PC-9 (cell line): ENCODE data around the gene RPTOR. TPM values are rescaled to one million over a fixed set of nuclear protein-coding genes. Genes with fewer than 3 reads are reported as not detected.

Experiments
- BruUV-seq: library from RNA; stranded (reverse); fragments of 400-500 nt; replicated peaks from 2 replicates; lab custom pipeline; 2021; lab: Mats Ljungman, UMichigan
- CTCF ChIA-PET: fragments of 300-600 bp; sonication (Branson Sonifier 250); formaldehyde crosslinking; loops from one replicate; lab custom pipeline; 2022; ENCODE audit warnings: antibody characterized with exemption; lab: Charles Lee
- POLR2A ChIA-PET: fragments of 300-600 bp; sonication (Branson Sonifier 250); formaldehyde crosslinking; loops from one replicate; lab custom pipeline; 2022; ENCODE audit warnings: antibody characterized with exemption; ENCODE audit not compliant: unreplicated experiment; lab: Charles Lee
- DNase-seq, 2 experiments: peaks; one replicate each; pipeline versions ENCODE4 v3.0.0 to v3.0.0-alpha.2; 2015 to 2022; ENCODE audit warnings: mixed read lengths in 1 of 2
- H2AFZ ChIP-seq: fragments of 200-600 bp; sonication (generic); 2 replicates; pipeline ENCODE4 v1.8.1; 2017; ENCODE audit warnings: antibody characterized with exemption
- H3F3A ChIP-seq: fragments of 200-600 bp; sonication (generic); 2 replicates; pipeline ENCODE4 v1.8.1; 2017; ENCODE audit warnings: antibody characterized with exemption, mild to moderate bottlenecking, low read depth; ENCODE audit not compliant: insufficient read depth
- H3K27ac ChIP-seq: fragments of 200-600 bp; sonication (generic); 2 replicates; pipeline ENCODE4 v1.6.1; 2016; ENCODE audit warnings: mixed run types
- H3K27me3 ChIP-seq: fragments of 200-600 bp; sonication (generic); 2 replicates; pipeline ENCODE4 v1.6.1; 2016; ENCODE audit warnings: low read depth, mixed run types; ENCODE audit not compliant: insufficient read depth
- H3K36me3 ChIP-seq: fragments of 200-600 bp; sonication (generic); 2 replicates; pipeline ENCODE4 v1.6.1; 2016; ENCODE audit warnings: low read depth, mixed run types
- H3K4me1 ChIP-seq: fragments of 200-600 bp; sonication (generic); replicated peaks from 2 replicates; pipeline ENCODE4 v1.6.1; 2016; ENCODE audit warnings: mixed run types; ENCODE audit not compliant: insufficient read depth
- H3K4me2 ChIP-seq: fragments of 200-600 bp; sonication (generic); 2 replicates; pipeline ENCODE4 v1.6.1; 2017; ENCODE audit warnings: mixed run types
- H3K4me3 ChIP-seq: fragments of 200-600 bp; sonication (generic); 2 replicates; pipeline ENCODE4 v1.6.1; 2016; ENCODE audit warnings: mixed run types
- H3K79me2 ChIP-seq: fragments of 200-600 bp; sonication (generic); 2 replicates; pipeline ENCODE4 v1.6.1; 2017; ENCODE audit warnings: low read depth, mixed run types
- H3K9me2 ChIP-seq: fragments of 200-600 bp; sonication (generic); 2 replicates; pipeline ENCODE4 v1.8.1; 2017; ENCODE audit warnings: mild to moderate bottlenecking; ENCODE audit not compliant: insufficient read depth
- H3K9me3 ChIP-seq: fragments of 200-600 bp; sonication (generic); 2 replicates; pipeline ENCODE4 v1.8.1; 2016; ENCODE audit warnings: low read depth; ENCODE audit not compliant: insufficient read depth
- H4K20me1 ChIP-seq: fragments of 200-600 bp; sonication (generic); 2 replicates; pipeline ENCODE4 v1.8.1; 2017; ENCODE audit not compliant: insufficient read depth
- EZH2 ChIP-seq: fragments of 200-600 bp; sonication (generic); IDR thresholded peaks from 2 replicates; pipeline ENCODE4 v1.8.0; 2017; ENCODE audit warnings: antibody characterized with exemption, low read depth
- intact Hi-C: fragments of 100-400 bp; cut with micrococcal nuclease; formaldehyde crosslinking; loops from one replicate; pipeline ENCODE4 v1.10.0; 2022; ENCODE audit not compliant: unreplicated experiment
- total RNA-seq: library from RNA; stranded (reverse); gene quantifications from 2 replicates; pipeline ENCODE4 v1.2.3, GENCODE V29; 2021
- TF ChIP-seq, protein P1 (sequence below): fragments of 200-600 bp; sonication (generic); conservative IDR thresholded peaks from 2 replicates; pipeline ENCODE4 v1.6.1; 2017; ENCODE audit warnings: mixed run types, antibody characterized with exemption, mild to moderate bottlenecking, moderate library complexity

Gene RPTOR
- total RNA-seq, 1 experiment from 2014 or later = 50.8 TPM

DNA sequence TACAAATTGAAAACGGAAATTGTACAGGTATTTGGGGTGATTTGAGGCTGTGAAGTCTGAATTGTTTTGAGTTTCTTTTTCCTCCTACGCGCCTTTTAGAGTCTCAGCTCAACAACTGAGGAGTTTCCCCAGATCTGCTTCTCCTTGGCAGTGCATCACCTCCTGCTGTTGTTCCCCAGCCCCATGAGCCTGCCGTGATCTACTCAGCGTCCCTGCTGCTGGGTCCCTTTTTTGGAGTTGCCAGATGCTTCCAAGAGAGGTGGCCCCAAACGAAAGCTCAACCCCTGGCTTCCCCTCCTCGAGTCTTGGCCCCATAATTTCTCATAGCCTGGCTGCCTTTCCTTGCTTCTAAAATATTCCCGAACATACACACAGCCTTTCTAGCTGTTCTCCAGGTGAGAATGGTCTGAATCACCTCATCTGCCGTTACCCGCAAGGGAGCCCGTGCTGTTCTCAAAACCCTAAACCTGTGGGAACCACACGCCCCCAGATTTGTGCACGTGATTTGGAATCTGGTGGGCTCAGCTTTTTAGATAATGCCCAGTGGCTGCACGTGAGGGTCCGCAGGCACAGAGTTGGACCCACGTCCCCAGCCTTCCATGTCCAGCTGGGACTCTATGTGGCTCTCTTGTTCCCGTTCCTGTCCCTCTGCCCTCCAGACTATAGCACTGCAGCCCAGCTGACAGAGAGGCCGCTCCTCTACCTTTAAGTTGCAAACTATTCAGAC lies 267.9 kb downstream of the RPTOR start:
- no peak for DNase-seq
- no peak overlapping the region for H3K4me3 ChIP-seq
- POLR2A ChIA-PET = interaction anchor here (0.6 kb wide), 1 partner anchor 20 kb away, joined by 4 read pairs; no protein-coding TSS in a partner anchor
- intact Hi-C loops = no loop called here
- H3K4me1 ChIP-seq = no peaks in the 10 kb centered on the region
- no peaks in the 10 kb centered on the region for H3F3A ChIP-seq
- no peaks in the 10 kb centered on the region for H3K36me3 ChIP-seq
- H3K9me3 ChIP-seq = no peaks in the 10 kb centered on the region
- H3K4me2 ChIP-seq = no peak overlapping the region
- BruUV-seq = no TSS peak
- H3K27me3 ChIP-seq = no peaks in the 10 kb centered on the region
- no peak for TF ChIP-seq EZH2
- TF ChIP-seq, protein P1, sequence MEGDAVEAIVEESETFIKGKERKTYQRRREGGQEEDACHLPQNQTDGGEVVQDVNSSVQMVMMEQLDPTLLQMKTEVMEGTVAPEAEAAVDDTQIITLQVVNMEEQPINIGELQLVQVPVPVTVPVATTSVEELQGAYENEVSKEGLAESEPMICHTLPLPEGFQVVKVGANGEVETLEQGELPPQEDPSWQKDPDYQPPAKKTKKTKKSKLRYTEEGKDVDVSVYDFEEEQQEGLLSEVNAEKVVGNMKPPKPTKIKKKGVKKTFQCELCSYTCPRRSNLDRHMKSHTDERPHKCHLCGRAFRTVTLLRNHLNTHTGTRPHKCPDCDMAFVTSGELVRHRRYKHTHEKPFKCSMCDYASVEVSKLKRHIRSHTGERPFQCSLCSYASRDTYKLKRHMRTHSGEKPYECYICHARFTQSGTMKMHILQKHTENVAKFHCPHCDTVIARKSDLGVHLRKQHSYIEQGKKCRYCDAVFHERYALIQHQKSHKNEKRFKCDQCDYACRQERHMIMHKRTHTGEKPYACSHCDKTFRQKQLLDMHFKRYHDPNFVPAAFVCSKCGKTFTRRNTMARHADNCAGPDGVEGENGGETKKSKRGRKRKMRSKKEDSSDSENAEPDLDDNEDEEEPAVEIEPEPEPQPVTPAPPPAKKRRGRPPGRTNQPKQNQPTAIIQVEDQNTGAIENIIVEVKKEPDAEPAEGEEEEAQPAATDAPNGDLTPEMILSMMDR = no peak
- CTCF ChIA-PET = no interaction called here
- no peaks in the 10 kb centered on the region for H4K20me1 ChIP-seq
- H3K9me2 ChIP-seq = no peaks in the 10 kb centered on the region
- no peaks in the 10 kb centered on the region for H3K79me2 ChIP-seq
- H2AFZ ChIP-seq = no peak overlapping the region
- H3K27ac ChIP-seq = no peak overlapping the region

DNA sequence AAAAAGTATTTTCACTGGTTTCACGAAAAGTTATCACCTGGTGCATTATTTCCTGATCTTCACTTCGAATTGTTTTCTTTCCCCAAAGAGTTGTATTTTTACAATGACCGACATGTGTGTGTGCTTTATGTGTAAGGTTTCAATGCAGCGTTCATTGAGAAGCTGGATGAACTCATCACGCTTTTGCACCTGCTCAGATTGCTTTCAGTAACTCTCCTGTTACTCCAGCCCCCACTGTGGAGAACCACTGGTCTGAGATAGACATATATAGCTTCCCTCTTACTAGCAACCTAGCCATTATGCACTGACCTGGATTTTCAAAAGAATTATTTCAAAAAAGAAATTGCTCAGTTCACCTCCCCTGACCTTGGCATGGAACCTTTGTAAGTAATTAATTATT lies 268.7 kb downstream of the RPTOR start:
- intact Hi-C loops = no loop called here

DNA sequence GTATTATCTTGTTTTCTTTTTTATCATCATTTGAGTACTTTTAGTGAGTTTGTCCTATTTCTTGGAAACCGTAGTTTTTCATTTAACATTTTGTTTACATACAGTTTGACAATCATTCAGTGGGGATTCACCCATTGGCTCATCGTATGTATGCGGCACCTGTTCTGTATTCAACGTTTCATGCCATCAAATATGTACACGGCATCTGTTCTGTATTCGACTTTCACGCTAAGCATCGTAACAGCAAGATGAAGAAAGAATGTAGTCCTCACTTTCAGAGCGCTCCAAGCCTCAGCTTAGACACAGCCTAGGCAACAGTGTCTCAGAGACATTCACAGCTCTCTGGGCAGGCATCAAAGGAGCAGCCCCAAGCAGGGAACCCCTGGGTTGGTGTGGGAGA lies 269.9 kb downstream of the RPTOR start:
- H3K9me3 ChIP-seq = no peaks in the 10 kb centered on the region
- H3K27ac ChIP-seq = no peak overlapping the region
- no TSS peak for BruUV-seq
- CTCF ChIA-PET = no interaction called here
- no peak overlapping the region for H2AFZ ChIP-seq
- POLR2A ChIA-PET = no interaction called here
- intact Hi-C loops = no loop called here
- DNase-seq = no peak
- TF ChIP-seq, protein P1 = no peak
- no peak for TF ChIP-seq EZH2
- no peaks in the 10 kb centered on the region for H3K36me3 ChIP-seq
- no peaks in the 10 kb centered on the region for H3F3A ChIP-seq
- H3K27me3 ChIP-seq = no peaks in the 10 kb centered on the region
- no peaks in the 10 kb centered on the region for H3K9me2 ChIP-seq
- H3K4me3 ChIP-seq = no peak overlapping the region
- no peak overlapping the region for H3K4me2 ChIP-seq
- no peaks in the 10 kb centered on the region; the same call in 1 of the 2 replicates for H3K4me1 ChIP-seq
- H3K79me2 ChIP-seq = no peaks in the 10 kb centered on the region
- H4K20me1 ChIP-seq = no peaks in the 10 kb centered on the region

More for the DNA sequence above, 268.7 kb downstream of the RPTOR start:
- BruUV-seq = no TSS peak
- Histone ChIP-seq H3K9me2 (no peaks in the 10 kb centered on the region), H3K27me3 (no peaks in the 10 kb centered on the region), H3K4me2 (no peak overlapping the region), H3F3A (no peaks in the 10 kb centered on the region), H3K4me3 (no peak overlapping the region), H3K4me1 (no peaks in the 10 kb centered on the region; the same call in 1 of the 2 replicates), H4K20me1 (no peaks in the 10 kb centered on the region), H2AFZ (no peak overlapping the region), H3K79me2 (no peaks in the 10 kb centered on the region), H3K36me3 (no peaks in the 10 kb centered on the region), H3K27ac (no peak overlapping the region), H3K9me3 (no peaks in the 10 kb centered on the region)
- ChIA-PET CTCF (no interaction called here), POLR2A (no interaction called here)
- DNase-seq = no peak
- no peak for TF ChIP-seq EZH2
- TF ChIP-seq, protein P1 = no peak
